HuH-7.5 (cell line): ENCODE measurements around the gene MRPL19.

Experiments used
- DNase-seq: peaks from one replicate; pipeline ENCODE4 v3.0.0; 2011; ENCODE audit warnings: low spot score

The MRPL19 gene

GRCh38 chr2:75616406-75616805 is 30.2 kb upstream of the MRPL19 start:
- DNase-seq, result no peak

- no peak for DNase-seq
These were observed 29.6 kb upstream of the MRPL19 start for GRCh38 chr2:75616933-75617332.

GRCh38 chr2:75619956-75620740 is 26.4 kb upstream of the MRPL19 start:
- DNase-seq, result no peak

- DNase-seq, result no peak
These were observed 25.4 kb upstream of the MRPL19 start for GRCh38 chr2:75621228-75621627.

GRCh38 chr2:75622500-75622899 is 24.1 kb upstream of the MRPL19 start:
- no peak for DNase-seq

GRCh38 chr2:75622929-75623328 is 23.7 kb upstream of the MRPL19 start:
- DNase-seq, result no peak

- DNase-seq, result peak; percentile 22
These were observed 18.6 kb upstream of the MRPL19 start for GRCh38 chr2:75627902-75628504.

GRCh38 chr2:75632091-75632701 is 14.4 kb upstream of the MRPL19 start:
- DNase-seq, result no peak

GRCh38 chr2:75632813-75633212 is 13.8 kb upstream of the MRPL19 start:
- DNase-seq, result no peak

- no peak for DNase-seq
These were observed 13.0 kb upstream of the MRPL19 start for GRCh38 chr2:75633620-75634019.

GRCh38 chr2:75634945-75635344 is 11.6 kb upstream of the MRPL19 start:
- DNase-seq, result no peak

GRCh38 chr2:75637568-75637967 is 9.0 kb upstream of the MRPL19 start:
- DNase-seq, result no peak

GRCh38 chr2:75640621-75641121 is 5.9 kb upstream of the MRPL19 start:
- peak; percentile 14 for DNase-seq

GRCh38 chr2:75641587-75641986 is 5.0 kb upstream of the MRPL19 start:
- DNase-seq, result no peak

- no peak for DNase-seq
These were observed 2.6 kb upstream of the MRPL19 start for GRCh38 chr2:75643980-75644379.

- no peak for DNase-seq
These were observed 940 bp upstream of the MRPL19 start for GRCh38 chr2:75645643-75646042.

- DNase-seq, result no peak
These were observed 447 bp upstream of the MRPL19 start for GRCh38 chr2:75646090-75646582.

- DNase-seq, result no peak
These were observed 1.2 kb downstream of the MRPL19 start for GRCh38 chr2:75647771-75648170.

- no peak for DNase-seq
These were observed 7.4 kb downstream of the MRPL19 start for GRCh38 chr2:75654012-75654411.

GRCh38 chr2:75655861-75656260 is 9.3 kb downstream of the MRPL19 start:
- DNase-seq, result no peak

GRCh38 chr2:75656563-75656962 is 10.0 kb downstream of the MRPL19 start:
- no peak for DNase-seq

- DNase-seq, result no peak
These were observed 11.2 kb downstream of the MRPL19 start for GRCh38 chr2:75657798-75658197.

GRCh38 chr2:75666911-75667310 is 20.3 kb downstream of the MRPL19 start:
- DNase-seq, result no peak
